HCT116 (cell line): ENCODE measurements around the gene CTBS. TPM values are rescaled to one million over a fixed set of nuclear protein-coding genes. Genes with fewer than 3 reads are reported as not detected.

Source experiments
- ATAC-seq: fragments of 200-7000 bp; cut with Tn5 transposase; 2 replicates; pipeline ENCODE4 v1.9.1; 2020; ENCODE audit warnings: mild to moderate bottlenecking, moderate library complexity
- BruUV-seq: library from RNA; stranded (reverse); fragments of 400-500 nt; replicated peaks from 2 replicates; lab custom pipeline; 2021; lab: Mats Ljungman, UMichigan
- CTCF ChIA-PET: fragments of 300-600 bp; sonication (Branson Sonifier 250); formaldehyde crosslinking; loops from one replicate; lab custom pipeline; 2021; ENCODE audit warnings: antibody characterized with exemption; lab: Charles Lee
- POLR2A ChIA-PET: fragments of 300-600, 350-600 bp; sonication (Branson Sonifier 250); formaldehyde crosslinking; loops from one replicate; lab custom pipeline; 2021; ENCODE audit warnings: antibody characterized with exemption; lab: Charles Lee
- RAD21 ChIA-PET, 2 experiments: fragments of 300-600 bp; sonication (Branson Sonifier 250); formaldehyde crosslinking; loops; one replicate each; lab custom pipeline; 2023; ENCODE audit warnings: low total read pairs in 2 of 2; ENCODE audit not compliant: uncharacterized antibody in 2 of 2, unreplicated experiment in 2 of 2, low non-redundant PET in 1 of 2; lab: Charles Lee
- DNase-seq: peaks from one replicate; pipeline ENCODE4 v3.0.0-alpha.2; 2010; ENCODE audit warnings: low read depth, low spot score
- H2AFZ ChIP-seq: fragments of 200-600 bp; shearing (Covaris generic), sonication (generic); 2 replicates; pipeline ENCODE4 v1.6.1; 2017; ENCODE audit warnings: low read depth, mixed run types, mixed read lengths, antibody characterized with exemption, low read length; ENCODE audit not compliant: poor library complexity, severe bottlenecking
- H3K27ac ChIP-seq: 2 replicates; pipeline ENCODE4 v1.5.1; 2012; ENCODE audit warnings: low read depth, low read length
- H3K27me3 ChIP-seq: fragments of 200-600 bp; sonication (generic); 2 replicates; pipeline ENCODE4 v1.6.1; 2016; ENCODE audit warnings: mixed run types, low read length, mixed read lengths; ENCODE audit not compliant: insufficient read depth
- H3K36me3 ChIP-seq, 2 experiments: fragments of 200-500 bp in 1 of 2; fragments of 200-600 bp in 1 of 2; sonication (Bioruptor generic) in 1 of 2; sonication (generic) in 1 of 2; 2 replicates each; pipeline versions ENCODE4 v1.5.1 to v1.6.1; 2014 to 2016; ENCODE audit warnings: low read length in 2 of 2, inconsistent platforms in 1 of 2, mixed read lengths in 1 of 2, mixed run types in 1 of 2; ENCODE audit not compliant: insufficient read depth in 2 of 2, control insufficient read depth in 1 of 2
- H3K4me1 ChIP-seq, 2 experiments: fragments of 200-600 bp in 1 of 2; sonication (generic) in 1 of 2; 2 replicates each; pipeline versions ENCODE4 v1.5.1 to v1.6.1; 2012 to 2017; ENCODE audit warnings: low read length in 2 of 2, inconsistent platforms in 1 of 2, mild to moderate bottlenecking in 1 of 2, mixed read lengths in 1 of 2, mixed run types in 1 of 2, moderate library complexity in 1 of 2; ENCODE audit not compliant: insufficient read depth in 2 of 2, control insufficient read depth in 1 of 2
- H3K4me2 ChIP-seq: fragments of 200-600 bp; sonication (generic); 2 replicates; pipeline ENCODE4 v1.6.1; 2017; ENCODE audit warnings: mixed run types, low read length, mixed read lengths
- H3K4me3 ChIP-seq, 2 experiments: fragments of 200-600 bp in 1 of 2; sonication (generic) in 1 of 2; replicated peaks in 1 of 2; 2 replicates each; pipeline ENCODE4 v1.5.1; 2011 to 2016; ENCODE audit warnings: low read length in 2 of 2, control low read depth in 1 of 2, low read depth in 1 of 2, mild to moderate bottlenecking in 1 of 2, mixed read lengths in 1 of 2, mixed run types in 1 of 2
- H3K79me2 ChIP-seq: fragments of 200-600 bp; sonication (generic); 2 replicates; pipeline ENCODE4 v1.6.1; 2017; ENCODE audit warnings: mild to moderate bottlenecking, mixed run types, low read length, moderate library complexity, mixed read lengths; ENCODE audit not compliant: insufficient read depth
- H3K9ac ChIP-seq: fragments of 200-600 bp; sonication (generic); 2 replicates; pipeline ENCODE4 v1.6.1; 2016; ENCODE audit warnings: low read length, mixed read lengths
- H3K9me2 ChIP-seq: fragments of 200-600 bp; sonication (generic), shearing (Covaris generic); 2 replicates; pipeline ENCODE4 v1.6.1; 2017; ENCODE audit warnings: mixed run types, mild to moderate bottlenecking, moderate library complexity; ENCODE audit not compliant: insufficient read depth
- H3K9me3 ChIP-seq, 2 experiments: fragments of 200-500 bp in 1 of 2; fragments of 200-600 bp in 1 of 2; sonication (Bioruptor generic) in 1 of 2; sonication (generic) in 1 of 2; 2 replicates each; pipeline ENCODE4 v1.6.1; 2014 to 2017; ENCODE audit warnings: low read length in 2 of 2, mixed read lengths in 2 of 2, inconsistent platforms in 1 of 2, low read depth in 1 of 2, mild to moderate bottlenecking in 1 of 2, mixed run types in 1 of 2, moderate library complexity in 1 of 2; ENCODE audit not compliant: control insufficient read depth in 1 of 2, insufficient read depth in 1 of 2
- H4K20me1 ChIP-seq: fragments of 200-600 bp; sonication (generic), shearing (Covaris generic); 2 replicates; pipeline ENCODE4 v1.6.1; 2017; ENCODE audit warnings: mixed run types, mild to moderate bottlenecking, moderate library complexity; ENCODE audit not compliant: insufficient read depth
- CBX3 ChIP-seq: IDR thresholded peaks from 2 replicates; pipeline ENCODE4 v1.6.1; 2012; ENCODE audit warnings: low read depth
- CEBPB ChIP-seq: IDR thresholded peaks from 2 replicates; pipeline ENCODE4 v1.6.1; 2012; ENCODE audit warnings: low read depth
- EGR1 ChIP-seq: IDR thresholded peaks from 2 replicates; pipeline ENCODE4 v1.6.1; 2012; ENCODE audit warnings: low read depth
- EZH2 ChIP-seq: fragments of 200-600 bp; sonication (generic); IDR thresholded peaks from 2 replicates; pipeline ENCODE4 v1.6.1; 2017; ENCODE audit warnings: antibody characterized with exemption, mixed run types
- FOSL1 ChIP-seq: IDR thresholded peaks from 2 replicates; pipeline ENCODE4 v1.6.1; 2012; ENCODE audit warnings: low read depth
- SIN3A ChIP-seq: IDR thresholded peaks from 2 replicates; pipeline ENCODE4 v1.6.1; 2012; ENCODE audit warnings: low read depth
- SP1 ChIP-seq: IDR thresholded peaks from 2 replicates; pipeline ENCODE4 v1.6.1; 2012; ENCODE audit warnings: low read depth
- SRF ChIP-seq: IDR thresholded peaks from 2 replicates; pipeline ENCODE4 v1.6.1; 2012; ENCODE audit warnings: low read depth
- TCF7L2 ChIP-seq: IDR thresholded peaks from 2 replicates; pipeline ENCODE4 v1.7.0; 2011; ENCODE audit warnings: borderline replicate concordance, inconsistent platforms; ENCODE audit not compliant: insufficient read depth, insufficient read length; ENCODE audit errors: extremely low read depth
- intact Hi-C: fragments of 100-400 bp; cut with micrococcal nuclease; formaldehyde crosslinking; loops from 2 replicates; pipeline ENCODE4 v1.10.0; 2022
- total RNA-seq: library from RNA; stranded (reverse); gene quantifications from one replicate; pipeline ENCODE4 v1.2.1, GENCODE V29; 2021; ENCODE audit not compliant: unreplicated experiment
- TF ChIP-seq, protein P1 (sequence below): IDR thresholded peaks from 2 replicates; pipeline ENCODE4 v1.6.1; 2011; ENCODE audit warnings: mild to moderate bottlenecking, low read length, moderate library complexity; ENCODE audit not compliant: insufficient replicate concordance; ENCODE audit errors: extremely low read depth
- TF ChIP-seq, protein P2 (sequence below): IDR thresholded peaks from 2 replicates; pipeline ENCODE4 v1.6.1; 2012; ENCODE audit warnings: low read depth

The CTBS gene
- total RNA-seq, 1 experiment from 2014 or later, result 19.5 TPM

DNA sequence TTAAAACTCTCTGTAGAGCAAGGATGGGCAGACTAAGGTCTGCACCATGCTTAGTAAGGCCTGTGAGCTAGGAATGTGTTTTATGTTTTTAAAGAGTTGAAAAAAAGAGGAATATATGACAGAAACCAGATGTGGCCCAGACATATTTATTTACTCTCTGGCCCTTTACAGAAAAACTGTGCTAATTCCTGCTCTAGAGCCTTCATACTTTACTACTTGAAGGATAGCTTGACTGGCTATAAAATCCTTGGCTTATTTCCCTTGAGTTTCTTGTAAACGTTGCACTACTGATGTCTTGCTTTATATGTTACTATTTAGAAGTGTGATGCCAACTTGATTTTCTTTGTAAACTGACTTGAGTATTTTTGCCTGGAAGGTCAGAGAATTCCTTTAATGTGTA lies 33.5 kb downstream of the CTBS start (continued):
- TF ChIP-seq, protein P1, sequence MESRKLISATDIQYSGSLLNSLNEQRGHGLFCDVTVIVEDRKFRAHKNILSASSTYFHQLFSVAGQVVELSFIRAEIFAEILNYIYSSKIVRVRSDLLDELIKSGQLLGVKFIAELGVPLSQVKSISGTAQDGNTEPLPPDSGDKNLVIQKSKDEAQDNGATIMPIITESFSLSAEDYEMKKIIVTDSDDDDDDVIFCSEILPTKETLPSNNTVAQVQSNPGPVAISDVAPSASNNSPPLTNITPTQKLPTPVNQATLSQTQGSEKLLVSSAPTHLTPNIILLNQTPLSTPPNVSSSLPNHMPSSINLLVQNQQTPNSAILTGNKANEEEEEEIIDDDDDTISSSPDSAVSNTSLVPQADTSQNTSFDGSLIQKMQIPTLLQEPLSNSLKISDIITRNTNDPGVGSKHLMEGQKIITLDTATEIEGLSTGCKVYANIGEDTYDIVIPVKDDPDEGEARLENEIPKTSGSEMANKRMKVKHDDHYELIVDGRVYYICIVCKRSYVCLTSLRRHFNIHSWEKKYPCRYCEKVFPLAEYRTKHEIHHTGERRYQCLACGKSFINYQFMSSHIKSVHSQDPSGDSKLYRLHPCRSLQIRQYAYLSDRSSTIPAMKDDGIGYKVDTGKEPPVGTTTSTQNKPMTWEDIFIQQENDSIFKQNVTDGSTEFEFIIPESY, result no peak
- no peak for TF ChIP-seq CBX3
- no peak for TF ChIP-seq EZH2
- no peak for TF ChIP-seq FOSL1
- TF ChIP-seq CEBPB, result no peak
- no peak for TF ChIP-seq SP1
- TF ChIP-seq, protein P2, sequence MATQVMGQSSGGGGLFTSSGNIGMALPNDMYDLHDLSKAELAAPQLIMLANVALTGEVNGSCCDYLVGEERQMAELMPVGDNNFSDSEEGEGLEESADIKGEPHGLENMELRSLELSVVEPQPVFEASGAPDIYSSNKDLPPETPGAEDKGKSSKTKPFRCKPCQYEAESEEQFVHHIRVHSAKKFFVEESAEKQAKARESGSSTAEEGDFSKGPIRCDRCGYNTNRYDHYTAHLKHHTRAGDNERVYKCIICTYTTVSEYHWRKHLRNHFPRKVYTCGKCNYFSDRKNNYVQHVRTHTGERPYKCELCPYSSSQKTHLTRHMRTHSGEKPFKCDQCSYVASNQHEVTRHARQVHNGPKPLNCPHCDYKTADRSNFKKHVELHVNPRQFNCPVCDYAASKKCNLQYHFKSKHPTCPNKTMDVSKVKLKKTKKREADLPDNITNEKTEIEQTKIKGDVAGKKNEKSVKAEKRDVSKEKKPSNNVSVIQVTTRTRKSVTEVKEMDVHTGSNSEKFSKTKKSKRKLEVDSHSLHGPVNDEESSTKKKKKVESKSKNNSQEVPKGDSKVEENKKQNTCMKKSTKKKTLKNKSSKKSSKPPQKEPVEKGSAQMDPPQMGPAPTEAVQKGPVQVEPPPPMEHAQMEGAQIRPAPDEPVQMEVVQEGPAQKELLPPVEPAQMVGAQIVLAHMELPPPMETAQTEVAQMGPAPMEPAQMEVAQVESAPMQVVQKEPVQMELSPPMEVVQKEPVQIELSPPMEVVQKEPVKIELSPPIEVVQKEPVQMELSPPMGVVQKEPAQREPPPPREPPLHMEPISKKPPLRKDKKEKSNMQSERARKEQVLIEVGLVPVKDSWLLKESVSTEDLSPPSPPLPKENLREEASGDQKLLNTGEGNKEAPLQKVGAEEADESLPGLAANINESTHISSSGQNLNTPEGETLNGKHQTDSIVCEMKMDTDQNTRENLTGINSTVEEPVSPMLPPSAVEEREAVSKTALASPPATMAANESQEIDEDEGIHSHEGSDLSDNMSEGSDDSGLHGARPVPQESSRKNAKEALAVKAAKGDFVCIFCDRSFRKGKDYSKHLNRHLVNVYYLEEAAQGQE, result no peak
- TF ChIP-seq EGR1, result no peak
- no peak for TF ChIP-seq SIN3A
- no peak for TF ChIP-seq SRF

DNA sequence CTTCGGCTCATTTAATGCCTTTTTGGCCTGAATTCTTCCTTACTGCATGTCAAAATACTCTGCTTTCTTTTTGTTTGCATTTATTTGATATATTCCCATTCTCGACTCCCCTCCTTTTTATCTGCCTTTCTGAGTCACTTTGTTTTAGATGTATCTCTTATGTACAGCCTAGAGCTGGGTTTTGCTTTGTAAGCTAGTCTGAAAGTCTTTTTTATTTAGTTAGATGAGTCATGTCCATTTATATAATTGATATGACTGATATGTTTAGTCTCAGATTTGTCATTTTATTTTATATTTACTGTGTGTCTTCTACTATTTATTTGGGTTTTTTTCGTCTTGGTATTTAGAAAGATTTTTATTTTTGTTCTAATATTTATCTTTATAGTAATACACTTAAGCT lies 34.3 kb downstream of the CTBS start:
- Histone ChIP-seq H2AFZ (no peak overlapping the region), H3K27ac (no peak overlapping the region), H3K4me2 (no peak overlapping the region), H4K20me1 (no peaks in the 10 kb centered on the region), H3K9ac (no peak overlapping the region), H3K9me3 (no peaks in the 10 kb centered on the region), H3K4me1 (peaks cover 0 to 2% of the 10 kb centered on the region in 2 experiments; a peak in 1 of 4 replicates), H3K4me3 (no peak overlapping the region), H3K27me3 (no peaks in the 10 kb centered on the region), H3K36me3 (no peaks in the 10 kb centered on the region), H3K79me2 (no peaks in the 10 kb centered on the region), H3K9me2 (no peaks in the 10 kb centered on the region)
- intact Hi-C loops, result loop anchor here (2.0 to 5.0 kb wide), 2 partner anchors 98 to 399 kb away; no protein-coding TSS in a partner anchor
- BruUV-seq, result no TSS peak
- TF ChIP-seq TCF7L2 (no peak), EZH2 (no peak)
- DNase-seq (no peak), ATAC-seq (no peak)
- ChIA-PET RAD21 (interaction anchor here in 1 of 2 experiments (0.9 kb wide), 1 partner anchor 398 kb away, joined by 3 read pairs; no protein-coding TSS in a partner anchor), CTCF (interaction anchor here (1.2 kb wide), 1 partner anchor 97 kb away, joined by 3 read pairs; no protein-coding TSS in a partner anchor), POLR2A (interaction anchor here (1.3 kb wide), 1 partner anchor 34 kb away, joined by 3 read pairs; the partner anchor contains the start of gene SPATA1)
